Body of pancreas (tissue), 4 donors: ENCODE results near the gene OSBPL2. TPM values are rescaled to one million over a fixed set of nuclear protein-coding genes. Genes with fewer than 3 reads are reported as not detected.

Source experiments
- ATAC-seq: fragments of 150-250 bp; one replicate; pipeline ENCODE4 v1.9.1; 2016
- DNase-seq, 4 donors: peaks; one replicate each; pipeline ENCODE4 v3.0.0-alpha.2; 2019
- H3K27ac ChIP-seq, 4 donors: fragments of 200-600 bp; sonication (generic); 1 replicate in 3 of 4; 2 replicates in 1 of 4; pipeline versions ENCODE4 v1.5.1 to v1.6.1; 2016 to 2019; ENCODE audit warnings: mild to moderate bottlenecking in 1 of 4, mixed read lengths in 1 of 4, moderate library complexity in 1 of 4
- H3K27me3 ChIP-seq, 2 donors: fragments of 200-600 bp; sonication (generic); one replicate each; pipeline ENCODE4 v1.6.0; 2016; ENCODE audit warnings: mild to moderate bottlenecking in 1 of 2
- H3K36me3 ChIP-seq, 2 donors: fragments of 200-600 bp; sonication (generic); replicated peaks in 1 of 2; 2 replicates each; pipeline ENCODE4 v1.5.1; 2016; ENCODE audit warnings: low read depth in 2 of 2; ENCODE audit not compliant: insufficient read depth in 1 of 2
- H3K4me1 ChIP-seq: fragments of 200-600 bp; sonication (generic); one replicate; pipeline ENCODE4 v1.6.0; 2016
- H3K4me3 ChIP-seq, 2 donors: fragments of 200-600 bp; sonication (generic); 1 replicate in 1 of 2; 2 replicates in 1 of 2; pipeline ENCODE4 v1.5.1; 2016 to 2019
- H3K9me3 ChIP-seq, 3 donors: fragments of 200-600 bp; sonication (generic); 1 replicate in 2 of 3; 2 replicates in 1 of 3; pipeline ENCODE4 v1.5.1; 2016
- CTCF ChIP-seq, 7 experiments: fragments of 450-650 bp in 4 of 7; fragments of 200-600 bp in 3 of 7; sonication (generic) in 3 of 7; IDR thresholded peaks; one replicate each; pipeline ENCODE4 v1.5.1; 2016 to 2019; ENCODE audit warnings: antibody characterized with exemption in 7 of 7
- POLR2A ChIP-seq, 3 donors: fragments of 450-650 bp; IDR thresholded peaks; one replicate each; pipeline ENCODE4 v1.6.1; 2016; ENCODE audit warnings: antibody characterized with exemption in 3 of 3, mild to moderate bottlenecking in 2 of 3
- WGBS, 2 donors: methylation state at CpG; one replicate each; pipeline ENCODE4 v1.1.5; 2017; 5-methylcytosine and 5-hydroxymethylcytosine counted together
- intact Hi-C: fragments of 100-400 bp; cut with DNase I; formaldehyde crosslinking; loops from one replicate; pipeline ENCODE4 v1.15.1; 2023
- total RNA-seq, 2 donors: library from RNA; depleted of rRNA; stranded (reverse); fragments of >200 nt; gene quantifications; one replicate each; pipeline ENCODE4 v1.1.0, GENCODE V29; 2016

The OSBPL2 gene
- total RNA-seq, 2 donors from 2014 or later = 54.5 to 71.9 TPM

- Histone ChIP-seq H3K4me1 (peaks cover 22% of the 10 kb centered on the region), H3K27me3 (peaks cover 0 to 6% of the 10 kb centered on the region in 2 donors), H3K9me3 (no peaks in the 10 kb centered on the region), H3K27ac (no peak overlapping the region), H3K4me3 (no peak overlapping the region), H3K36me3 (no peaks in the 10 kb centered on the region)
- intact Hi-C loops = no loop called here
- WGBS, 2 donors = 86 to 88% methylated on average over 13 of the region's 13 CpGs
- no peak for ATAC-seq
- TF ChIP-seq CTCF (IDR thresholded peaks at IDR 0.05) = no peak
- no peak for TF ChIP-seq POLR2A (IDR thresholded peaks at IDR 0.05)
- no peak for DNase-seq
Measured at GRCh38 chr20:62225026-62225425, 13.3 kb upstream of the OSBPL2 start.

GRCh38 chr20:62225820-62226635 is 12.3 kb upstream of the OSBPL2 start:
- H3K27ac ChIP-seq = no peak overlapping the region

GRCh38 chr20:62226707-62227590 is 11.4 kb upstream of the OSBPL2 start:
- TF ChIP-seq CTCF (IDR thresholded peaks at IDR 0.05) = no peak
- no peak for TF ChIP-seq POLR2A (IDR thresholded peaks at IDR 0.05)

More at GRCh38 chr20:62225820-62226635, 12.3 kb upstream of the OSBPL2 start:
- WGBS, 2 donors = 80 to 93% methylated on average over 12 to 17 of the region's 17 CpGs
- DNase-seq = no peak
- TF ChIP-seq CTCF (IDR thresholded peaks at IDR 0.05) (no peak), POLR2A (IDR thresholded peaks at IDR 0.05) (no peak)
- no peak overlapping the region for H3K4me3 ChIP-seq
- H3K36me3 ChIP-seq = no peaks in the 10 kb centered on the region
- intact Hi-C loops = no loop called here
- no peak for ATAC-seq
- H3K9me3 ChIP-seq = no peaks in the 10 kb centered on the region
- H3K27me3 ChIP-seq = no peaks in the 10 kb centered on the region
- H3K4me1 ChIP-seq = peaks cover 14% of the 10 kb centered on the region

GRCh38 chr20:62227591-62227976 is 10.7 kb upstream of the OSBPL2 start:
- H3K27me3 ChIP-seq = no peaks in the 10 kb centered on the region
- DNase-seq = no peak
- peak overlapping the region; percentile 1 to 63 (median 51) for H3K27ac ChIP-seq
- H3K9me3 ChIP-seq = no peaks in the 10 kb centered on the region
- peaks cover 14% of the 10 kb centered on the region for H3K4me1 ChIP-seq
- H3K4me3 ChIP-seq = no peak overlapping the region
- no peaks in the 10 kb centered on the region for H3K36me3 ChIP-seq
- WGBS, 2 donors = 37 to 40% methylated on average over 1 to 10 of the region's 10 CpGs
- no peak for TF ChIP-seq CTCF (IDR thresholded peaks at IDR 0.05)
- TF ChIP-seq POLR2A (IDR thresholded peaks at IDR 0.05) = no peak
- intact Hi-C loops = no loop called here
- peak; percentile 33 for ATAC-seq

More at GRCh38 chr20:62226707-62227590, 11.4 kb upstream of the OSBPL2 start:
- H3K4me3 ChIP-seq = no peak overlapping the region
- H3K4me1 ChIP-seq = peaks cover 14% of the 10 kb centered on the region
- peak overlapping the region; percentile 1 to 63 (median 51) for H3K27ac ChIP-seq
- no peaks in the 10 kb centered on the region for H3K27me3 ChIP-seq
- no peak for DNase-seq
- intact Hi-C loops = no loop called here
- no peaks in the 10 kb centered on the region for H3K9me3 ChIP-seq
- 76 to 88% methylated on average over 18 to 24 of the region's 24 CpGs for whole genome bisulfite sequencing, 2 donors
- no peak for ATAC-seq
- no peaks in the 10 kb centered on the region for H3K36me3 ChIP-seq
